Spinal cord (tissue), 10 donors: ENCODE measurements around the gene BST1. TPM values are rescaled to one million over a fixed set of nuclear protein-coding genes. Genes with fewer than 3 reads are reported as not detected.
"Not testable (repeated sequence)": the region's sequence is repeated elsewhere in the genome, so short reads cannot be mapped to it uniquely, and the experiment has no call there.

Source experiments
- DNase-seq, 6 donors: peaks; one replicate each; pipeline versions ENCODE4 v3.0.0 to v3.0.0-alpha.2; 2013 to 2015; ENCODE audit warnings: low spot score in 6 of 6, low read depth in 4 of 6
- H3K27ac ChIP-seq: one replicate; pipeline ENCODE4 v1.5.1; 2013; ENCODE audit warnings: low read depth, low read length, control low read depth
- H3K27me3 ChIP-seq: one replicate; pipeline ENCODE4 v1.6.1; 2013; ENCODE audit warnings: low read length; ENCODE audit not compliant: control insufficient read depth, insufficient read depth
- H3K36me3 ChIP-seq: one replicate; pipeline ENCODE4 v1.6.1; 2013; ENCODE audit warnings: low read length; ENCODE audit not compliant: control insufficient read depth, insufficient read depth
- H3K4me1 ChIP-seq: one replicate; pipeline ENCODE4 v1.6.1; 2013; ENCODE audit warnings: low read length; ENCODE audit not compliant: control insufficient read depth, insufficient read depth
- H3K4me3 ChIP-seq: one replicate; pipeline ENCODE4 v1.5.1; 2013; ENCODE audit warnings: low read depth, low read length, control low read depth
- H3K9me3 ChIP-seq: one replicate; pipeline ENCODE4 v1.6.1; 2013; ENCODE audit warnings: low read length; ENCODE audit not compliant: control insufficient read depth, insufficient read depth
- WGBS: methylation state at CpG from one replicate; pipeline ENCODE4 v1.1.5; 2013; ENCODE audit warnings: missing lambda C conversion rate; ENCODE audit not compliant: insufficient coverage; 5-methylcytosine and 5-hydroxymethylcytosine counted together
- polyA plus RNA-seq, 2 donors: library from polyadenylated mRNA; unstranded; fragments of 120-200 nt; gene quantifications; one replicate each; pipeline ENCODE4 v1.2.1, GENCODE V29; 2013; ENCODE audit not compliant: insufficient read length in 2 of 2
- total RNA-seq, 2 donors: library from RNA; depleted of rRNA in 1 of 2; stranded (reverse); fragments of 120-200 nt in 1 of 2; fragments of >200 nt in 1 of 2; gene quantifications; one replicate each; pipeline versions ENCODE4 v1.2.3 to v1.2.4, GENCODE V29; 2013 to 2014
- donor health status: healthy.

The BST1 gene
- total and polyA plus RNA-seq, 4 donors, result 1.2 to 14.1 (median 7.7) TPM

- Histone ChIP-seq H3K4me1 (no peaks in the 10 kb centered on the region), H3K36me3 (no peaks in the 10 kb centered on the region), H3K27ac (no peak overlapping the region), H3K4me3 (no peak overlapping the region), H3K9me3 (no peaks in the 10 kb centered on the region), H3K27me3 (no peaks in the 10 kb centered on the region)
- no peak for DNase-seq
- WGBS, result 75% methylated on average over 4 of the region's 4 CpGs
Measured at GRCh38 chr4:15753786-15754185, 50.9 kb downstream of the BST1 start.

- Histone ChIP-seq H3K4me3 (no peak overlapping the region), H3K4me1 (no peaks in the 10 kb centered on the region), H3K36me3 (no peaks in the 10 kb centered on the region), H3K27ac (no peak overlapping the region), H3K9me3 (no peaks in the 10 kb centered on the region), H3K27me3 (no peaks in the 10 kb centered on the region)
- whole genome bisulfite sequencing, result no CpG with 5 or more reads among the region's 4 CpGs
- DNase-seq, result no peak
Measured at GRCh38 chr4:15754323-15754722, 51.5 kb downstream of the BST1 start.

GRCh38 chr4:15755321-15756155 is 52.7 kb downstream of the BST1 start:
- no peaks in the 10 kb centered on the region for H3K9me3 ChIP-seq

GRCh38 chr4:15756361-15756861 is 53.5 kb downstream of the BST1 start:
- H3K36me3 ChIP-seq, result no peaks in the 10 kb centered on the region
- WGBS, result no CpG with 5 or more reads among the region's 6 CpGs
- DNase-seq, result no peak
- H3K27me3 ChIP-seq, result no peaks in the 10 kb centered on the region
- no peaks in the 10 kb centered on the region for H3K9me3 ChIP-seq
- no peak overlapping the region for H3K4me3 ChIP-seq
- no peaks in the 10 kb centered on the region for H3K4me1 ChIP-seq
- H3K27ac ChIP-seq, result no peak overlapping the region

More at GRCh38 chr4:15755321-15756155, 52.7 kb downstream of the BST1 start:
- no peak overlapping the region for H3K27ac ChIP-seq
- no peaks in the 10 kb centered on the region for H3K27me3 ChIP-seq
- no peak for DNase-seq
- no CpG with 5 or more reads among the region's 4 CpGs for WGBS
- no peaks in the 10 kb centered on the region for H3K36me3 ChIP-seq
- H3K4me3 ChIP-seq, result no peak overlapping the region
- H3K4me1 ChIP-seq, result no peaks in the 10 kb centered on the region

- Histone ChIP-seq H3K4me3 (no peak overlapping the region), H3K36me3 (no peaks in the 10 kb centered on the region), H3K4me1 (no peaks in the 10 kb centered on the region), H3K27me3 (no peaks in the 10 kb centered on the region), H3K9me3 (no peaks in the 10 kb centered on the region), H3K27ac (no peak overlapping the region)
- DNase-seq, result no peak
- 17% methylated on average over 1 of the region's 4 CpGs for WGBS
Measured at GRCh38 chr4:15757054-15757453, 54.2 kb downstream of the BST1 start.

- H3K27me3 ChIP-seq, result no peaks in the 10 kb centered on the region
Measured at GRCh38 chr4:15758294-15758693, 55.4 kb downstream of the BST1 start.

GRCh38 chr4:15762460-15762859 is 59.6 kb downstream of the BST1 start:
- H3K4me1 ChIP-seq, H3K9me3 ChIP-seq, DNase-seq, H3K27me3 ChIP-seq, H3K4me3 ChIP-seq, H3K27ac ChIP-seq, H3K36me3 ChIP-seq: not testable (repeated sequence)

More at GRCh38 chr4:15758294-15758693, 55.4 kb downstream of the BST1 start:
- H3K36me3 ChIP-seq, result no peaks in the 10 kb centered on the region
- H3K9me3 ChIP-seq, result no peaks in the 10 kb centered on the region
- no peaks in the 10 kb centered on the region for H3K4me1 ChIP-seq
- H3K27ac ChIP-seq, result no peak overlapping the region
- no peak overlapping the region for H3K4me3 ChIP-seq
- no peak for DNase-seq
- WGBS, result 92% methylated on average over 2 of the region's 4 CpGs

- Histone ChIP-seq H3K4me1 (peaks cover 3% of the 10 kb centered on the region), H3K27me3 (no peaks in the 10 kb centered on the region)
Measured at GRCh38 chr4:15765391-15765790, 62.5 kb downstream of the BST1 start.

GRCh38 chr4:15765910-15766697 is 63.2 kb downstream of the BST1 start:
- Histone ChIP-seq H3K9me3 (no peaks in the 10 kb centered on the region), H3K27me3 (no peaks in the 10 kb centered on the region), H3K4me1 (peaks cover 3% of the 10 kb centered on the region), H3K27ac (no peak overlapping the region), H3K4me3 (no peak overlapping the region), H3K36me3 (no peaks in the 10 kb centered on the region)
- DNase-seq, result no peak
- WGBS, result 83% methylated on average over 2 of the region's 6 CpGs

More at GRCh38 chr4:15765391-15765790, 62.5 kb downstream of the BST1 start:
- 92% methylated on average over 6 of the region's 6 CpGs for WGBS
- no peaks in the 10 kb centered on the region for H3K9me3 ChIP-seq
- no peak overlapping the region for H3K27ac ChIP-seq
- DNase-seq, result no peak
- no peak overlapping the region for H3K4me3 ChIP-seq
- no peaks in the 10 kb centered on the region for H3K36me3 ChIP-seq
